Activated CD8-positive, alpha-beta T cell treated with anti-CD3 and anti-CD28 coated beads for 36 hours (primary cell): ENCODE data around the gene CHRNE. TPM values are rescaled to one million over a fixed set of nuclear protein-coding genes. Genes with fewer than 3 reads are reported as not detected.

Experiments
- ATAC-seq: fragments of 200-7000 bp; cut with Tn5 transposase; one replicate; pipeline ENCODE4 v1.10.0; 2021; ENCODE audit warnings: mild to moderate bottlenecking, moderate library complexity
- CTCF ChIA-PET: fragments of 350-600 bp; sonication (Branson Sonifier 250); formaldehyde crosslinking; loops from one replicate; lab custom pipeline; 2021; ENCODE audit warnings: antibody characterized with exemption; lab: Charles Lee
- POLR2A ChIA-PET: fragments of 350-600 bp; sonication (Branson Sonifier 250); formaldehyde crosslinking; loops from one replicate; lab custom pipeline; 2021; ENCODE audit warnings: antibody characterized with exemption; lab: Charles Lee
- DNase-seq: peaks from one replicate; pipeline ENCODE4 v3.0.0-alpha.2; 2020
- H3K27ac Mint-ChIP-seq: one replicate; pipeline ENCODE4 v1.8.0; 2021; ENCODE audit warnings: mild to moderate bottlenecking, mixed read lengths
- H3K27me3 Mint-ChIP-seq: one replicate; pipeline ENCODE4 v1.8.0; 2021; ENCODE audit warnings: mixed read lengths
- H3K36me3 Mint-ChIP-seq: one replicate; pipeline ENCODE4 v1.8.0; 2021; ENCODE audit warnings: low read depth, mixed read lengths
- H3K4me1 Mint-ChIP-seq: one replicate; pipeline ENCODE4 v1.8.0; 2021; ENCODE audit warnings: low read depth, mixed read lengths
- H3K4me3 Mint-ChIP-seq: one replicate; pipeline ENCODE4 v1.8.0; 2021; ENCODE audit warnings: mild to moderate bottlenecking, moderate library complexity, mixed read lengths
- H3K9me3 Mint-ChIP-seq: one replicate; pipeline ENCODE4 v1.8.0; 2021; ENCODE audit warnings: mixed read lengths
- CTCF ChIP-seq: fragments of 200-600 bp; IDR thresholded peaks from one replicate; pipeline ENCODE4 v1.8.0; 2022; ENCODE audit warnings: antibody characterized with exemption, mild to moderate bottlenecking
- intact Hi-C: fragments of 100-400 bp; cut with micrococcal nuclease; formaldehyde crosslinking; loops from one replicate; pipeline ENCODE4 v1.10.0; 2022
- total RNA-seq, 2 experiments: library from RNA; stranded (reverse); gene quantifications; one replicate each; pipeline ENCODE4 v1.2.3, GENCODE V29; 2021

CHRNE gene
- total RNA-seq, 2 experiments from 2014 or later = 0.45 to 0.78 TPM

GRCh38 chr17:4849011-4849536 lies 53.8 kb downstream of the CHRNE start:
- TF ChIP-seq CTCF = no peak
- H3K4me1 Mint-ChIP-seq = peaks cover 17% of the 10 kb centered on the region
- peaks cover 5% of the 10 kb centered on the region for H3K9me3 Mint-ChIP-seq
- H3K27me3 Mint-ChIP-seq = no peaks in the 10 kb centered on the region
- ChIA-PET POLR2A (no interaction called here), CTCF (interaction anchor here (1.5 kb wide), 1 partner anchor 59 kb away, joined by 3 read pairs; no protein-coding TSS in a partner anchor)
- H3K36me3 Mint-ChIP-seq = peaks cover 5% of the 10 kb centered on the region
- no peak overlapping the region for H3K27ac Mint-ChIP-seq
- no peak for ATAC-seq
- H3K4me3 Mint-ChIP-seq = no peak overlapping the region
- no peak for DNase-seq
- intact Hi-C loops = no loop called here

Other genes with a start within 250 kb of the CHRNE start
- gene PELP1, start 199.0 kb downstream of the CHRNE start, total RNA-seq = 100 to 1,000 TPM; 108 to 117 TPM
- gene ARRB2, start 192.5 kb downstream of the CHRNE start, total RNA-seq = 100 to 1,000 TPM; 163 to 176 TPM
- gene MED11, start 171.7 kb downstream of the CHRNE start, total RNA-seq = 10 to 100 TPM; 19.0 to 23.8 TPM
- gene ZMYND15, start 163.3 kb downstream of the CHRNE start, total RNA-seq = not detected
- gene CXCL16, start 163.2 kb downstream of the CHRNE start, total RNA-seq = 1 to 10 TPM; 2.0 to 2.5 TPM
- gene TM4SF5, start 131.2 kb downstream of the CHRNE start, total RNA-seq = not detected
- gene VMO1, start 116.7 kb downstream of the CHRNE start, total RNA-seq = not detected
- gene GLTPD2, start 114.1 kb downstream of the CHRNE start, total RNA-seq = not detected
- gene PSMB6, start 106.9 kb downstream of the CHRNE start, total RNA-seq = 100 to 1,000 TPM; 131 to 139 TPM
- 1 to 10 TPM; 6.2 to 6.8 TPM for gene PLD2, start 95.9 kb downstream of the CHRNE start, total RNA-seq
- gene MINK1, start 69.8 kb downstream of the CHRNE start, total RNA-seq = 10 to 100 TPM; 50.8 to 51.5 TPM
- 1 to 10 TPM; 3.0 to 3.6 TPM for gene C17orf107, start 3.6 kb downstream of the CHRNE start, total RNA-seq
- gene GP1BA, start 29.2 kb upstream of the CHRNE start, total RNA-seq = not detected
- 10 to 100 TPM; 80.8 to 87.0 TPM for gene SLC25A11, start 36.9 kb upstream of the CHRNE start, total RNA-seq
- 100 to 1,000 TPM; 144 to 152 TPM for gene RNF167, start 37.2 kb upstream of the CHRNE start, total RNA-seq
- 1,000 to 10,000 TPM; 1,726 to 1,759 TPM for gene PFN1, start 45.4 kb upstream of the CHRNE start, total RNA-seq
- 10 to 100 TPM; 31.3 to 34.0 TPM for gene ENO3, start 48.0 kb upstream of the CHRNE start, total RNA-seq
- gene SPAG7, start 64.7 kb upstream of the CHRNE start, total RNA-seq = 10 to 100 TPM; 62.7 to 62.9 TPM
- gene CAMTA2, start 84.6 kb upstream of the CHRNE start, total RNA-seq = 10 to 100 TPM; 91.5 to 99.0 TPM
- gene INCA1, start 94.4 kb upstream of the CHRNE start, total RNA-seq = under 1 TPM in 1 of 2 experiments, not detected in 1; 0.63 TPM
- gene KIF1C, start 94.9 kb upstream of the CHRNE start, total RNA-seq = 10 to 100 TPM; 35.7 to 37.4 TPM
- gene SLC52A1, start 132.3 kb upstream of the CHRNE start, total RNA-seq = under 1 TPM; 0.13 to 0.14 TPM
- gene ZFP3, start 175.4 kb upstream of the CHRNE start, total RNA-seq = 1 to 10 TPM; 1.5 to 1.9 TPM
- gene ZNF232, start 208.8 kb upstream of the CHRNE start, total RNA-seq = 10 to 100 TPM; 16.5 to 19.3 TPM
- under 1 TPM; 0.04 to 0.07 TPM for gene USP6, start 212.9 kb upstream of the CHRNE start, total RNA-seq